GM12892 (cell line): ENCODE data around the gene SUSD4.

Experiments
- POLR2A ChIP-seq: IDR thresholded peaks from 2 replicates; pipeline ENCODE4 v1.6.1; 2011; ENCODE audit warnings: low read depth, low read length, control low read depth
- POLR2AphosphoS5 ChIP-seq: IDR thresholded peaks from 2 replicates; pipeline ENCODE4 v1.6.1; 2011; ENCODE audit warnings: low read depth, low read length, control low read depth
- TAF1 ChIP-seq: IDR thresholded peaks from 2 replicates; pipeline ENCODE4 v1.6.1; 2011; ENCODE audit warnings: low read depth, mild to moderate bottlenecking, control low read depth, low read length, borderline replicate concordance

GRCh38 chr1:223200903-223201302 lies 163.1 kb downstream of the SUSD4 start:
- TF ChIP-seq TAF1, result no peak
- no peak for TF ChIP-seq POLR2A
- no peak for TF ChIP-seq POLR2AphosphoS5
